DOHH2 (cell line): ENCODE results near the gene SLC35E3.
"Not testable (repeated sequence)": the region's sequence is repeated elsewhere in the genome, so short reads cannot be mapped to it uniquely, and the experiment has no call there.

ENCODE experiments used
- H3F3A ChIP-seq: fragments of 200-600 bp; sonication (generic), shearing (Covaris generic); 2 replicates; pipeline ENCODE4 v1.6.0; 2016; ENCODE audit warnings: antibody characterized with exemption, mild to moderate bottlenecking; ENCODE audit not compliant: control insufficient read depth, insufficient read depth
- H3K27ac ChIP-seq: fragments of 200-600 bp; sonication (generic); 2 replicates; pipeline ENCODE4 v1.5.1; 2014; ENCODE audit warnings: low read depth, mild to moderate bottlenecking, low read length, moderate library complexity
- H3K27me3 ChIP-seq: fragments of 200-600 bp; sonication (generic); 2 replicates; pipeline ENCODE4 v1.6.1; 2014; ENCODE audit warnings: mild to moderate bottlenecking, low read length, mixed read lengths; ENCODE audit not compliant: control insufficient read depth
- H3K36me3 ChIP-seq: fragments of 200-600 bp; sonication (generic); 2 replicates; pipeline ENCODE4 v1.6.1; 2014; ENCODE audit warnings: mild to moderate bottlenecking, low read length, moderate library complexity, mixed read lengths; ENCODE audit not compliant: control insufficient read depth
- H3K4me1 ChIP-seq: fragments of 200-600 bp; sonication (generic); 2 replicates; pipeline ENCODE4 v1.6.1; 2014; ENCODE audit warnings: mild to moderate bottlenecking, low read length, mixed read lengths; ENCODE audit not compliant: control insufficient read depth
- H3K4me2 ChIP-seq: fragments of 200-600 bp; sonication (generic); 2 replicates; pipeline ENCODE4 v1.6.0; 2014; ENCODE audit warnings: mild to moderate bottlenecking, low read length, moderate library complexity
- H3K4me3 ChIP-seq: fragments of 200-600 bp; sonication (generic); 2 replicates; pipeline ENCODE4 v1.5.1; 2014; ENCODE audit warnings: mild to moderate bottlenecking, low read length, mixed read lengths
- H3K79me2 ChIP-seq: fragments of 200-600 bp; sonication (generic); 2 replicates; pipeline ENCODE4 v1.6.1; 2014; ENCODE audit warnings: mild to moderate bottlenecking, low read length, mixed read lengths; ENCODE audit not compliant: control insufficient read depth
- H3K9me2 ChIP-seq: fragments of 200-600 bp; sonication (generic); replicated peaks from 2 replicates; pipeline ENCODE4 v1.6.1; 2014; ENCODE audit warnings: mild to moderate bottlenecking, low read length, mixed read lengths; ENCODE audit not compliant: control insufficient read depth
- H3K9me3 ChIP-seq: fragments of 200-600 bp; sonication (generic); 2 replicates; pipeline ENCODE4 v1.6.1; 2014; ENCODE audit warnings: antibody characterized with exemption, low read length, mixed read lengths; ENCODE audit not compliant: control insufficient read depth, insufficient read depth
- H4K20me1 ChIP-seq: fragments of 200-600 bp; sonication (generic); 2 replicates; pipeline ENCODE4 v1.6.0; 2014; ENCODE audit warnings: low read depth, mild to moderate bottlenecking, antibody characterized with exemption, low read length, moderate library complexity; ENCODE audit not compliant: control insufficient read depth, insufficient read depth
- EZH2phosphoT487 ChIP-seq: fragments of 200-600 bp; sonication (generic); IDR thresholded peaks from 2 replicates; pipeline ENCODE4 v1.6.1; 2017; ENCODE audit warnings: borderline replicate concordance, mild to moderate bottlenecking, antibody characterized with exemption, low read length, moderate library complexity, mixed read lengths
- TF ChIP-seq, protein P1 (sequence below): fragments of 200-600 bp; sonication (generic); IDR thresholded peaks from one replicate; pipeline ENCODE4 v1.5.1; 2014; ENCODE audit warnings: antibody characterized with exemption, mild to moderate bottlenecking, low read depth, low read length; ENCODE audit not compliant: poor library complexity, severe bottlenecking

Gene SLC35E3

DNA sequence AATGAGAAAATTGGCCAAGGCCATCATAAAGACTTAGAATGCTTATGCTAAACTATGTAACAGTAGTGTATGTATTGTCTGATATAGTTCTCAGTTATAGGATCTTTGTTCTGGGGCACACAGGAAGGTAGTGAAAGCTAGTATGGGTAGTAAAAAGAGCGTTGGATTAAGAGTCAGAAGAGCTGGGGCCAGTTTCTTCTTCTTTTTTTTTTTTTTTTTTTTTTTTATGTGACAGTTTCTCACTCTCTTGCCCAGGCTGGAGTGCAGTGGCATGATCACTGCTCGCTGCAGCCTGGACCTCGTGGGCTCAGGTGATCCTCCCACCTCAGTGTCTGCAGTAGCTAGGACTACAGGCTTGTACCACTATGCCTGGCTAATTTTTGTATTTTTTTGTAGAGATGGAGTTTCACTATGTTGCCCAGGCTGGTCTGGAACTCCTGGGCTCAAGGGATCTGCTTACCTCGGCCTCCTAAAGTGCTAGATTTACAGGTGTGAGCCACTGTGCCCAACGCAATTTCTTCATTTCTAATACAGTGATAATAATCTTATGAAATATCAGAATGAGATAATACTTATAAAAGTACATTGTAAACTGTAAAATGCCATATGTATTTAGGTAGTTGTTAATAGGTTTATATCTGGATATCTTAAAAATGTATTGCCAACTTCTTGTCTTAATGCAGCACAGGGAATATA lies 69.4 kb downstream of the SLC35E3 start:
- no peaks in the 10 kb centered on the region for H3K27me3 ChIP-seq
- peak overlapping the region; percentile 11; the same call in 1 of the 2 replicates for H3K4me2 ChIP-seq
- peaks cover 18% of the 10 kb centered on the region; the same call in 1 of the 2 replicates for H4K20me1 ChIP-seq
- peaks cover 91% of the 10 kb centered on the region for H3K36me3 ChIP-seq
- H3K4me3 ChIP-seq, result no peak overlapping the region
- H3K27ac ChIP-seq, result no peak overlapping the region
- H3K9me3 ChIP-seq, result no peaks in the 10 kb centered on the region
- H3F3A ChIP-seq, result peaks cover 20% of the 10 kb centered on the region
- peaks cover 45% of the 10 kb centered on the region for H3K4me1 ChIP-seq
- TF ChIP-seq EZH2phosphoT487, result no peak
- TF ChIP-seq, protein P1, sequence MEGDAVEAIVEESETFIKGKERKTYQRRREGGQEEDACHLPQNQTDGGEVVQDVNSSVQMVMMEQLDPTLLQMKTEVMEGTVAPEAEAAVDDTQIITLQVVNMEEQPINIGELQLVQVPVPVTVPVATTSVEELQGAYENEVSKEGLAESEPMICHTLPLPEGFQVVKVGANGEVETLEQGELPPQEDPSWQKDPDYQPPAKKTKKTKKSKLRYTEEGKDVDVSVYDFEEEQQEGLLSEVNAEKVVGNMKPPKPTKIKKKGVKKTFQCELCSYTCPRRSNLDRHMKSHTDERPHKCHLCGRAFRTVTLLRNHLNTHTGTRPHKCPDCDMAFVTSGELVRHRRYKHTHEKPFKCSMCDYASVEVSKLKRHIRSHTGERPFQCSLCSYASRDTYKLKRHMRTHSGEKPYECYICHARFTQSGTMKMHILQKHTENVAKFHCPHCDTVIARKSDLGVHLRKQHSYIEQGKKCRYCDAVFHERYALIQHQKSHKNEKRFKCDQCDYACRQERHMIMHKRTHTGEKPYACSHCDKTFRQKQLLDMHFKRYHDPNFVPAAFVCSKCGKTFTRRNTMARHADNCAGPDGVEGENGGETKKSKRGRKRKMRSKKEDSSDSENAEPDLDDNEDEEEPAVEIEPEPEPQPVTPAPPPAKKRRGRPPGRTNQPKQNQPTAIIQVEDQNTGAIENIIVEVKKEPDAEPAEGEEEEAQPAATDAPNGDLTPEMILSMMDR, result no peak
- peaks cover 94% of the 10 kb centered on the region for H3K79me2 ChIP-seq
- no peaks in the 10 kb centered on the region for H3K9me2 ChIP-seq

DNA sequence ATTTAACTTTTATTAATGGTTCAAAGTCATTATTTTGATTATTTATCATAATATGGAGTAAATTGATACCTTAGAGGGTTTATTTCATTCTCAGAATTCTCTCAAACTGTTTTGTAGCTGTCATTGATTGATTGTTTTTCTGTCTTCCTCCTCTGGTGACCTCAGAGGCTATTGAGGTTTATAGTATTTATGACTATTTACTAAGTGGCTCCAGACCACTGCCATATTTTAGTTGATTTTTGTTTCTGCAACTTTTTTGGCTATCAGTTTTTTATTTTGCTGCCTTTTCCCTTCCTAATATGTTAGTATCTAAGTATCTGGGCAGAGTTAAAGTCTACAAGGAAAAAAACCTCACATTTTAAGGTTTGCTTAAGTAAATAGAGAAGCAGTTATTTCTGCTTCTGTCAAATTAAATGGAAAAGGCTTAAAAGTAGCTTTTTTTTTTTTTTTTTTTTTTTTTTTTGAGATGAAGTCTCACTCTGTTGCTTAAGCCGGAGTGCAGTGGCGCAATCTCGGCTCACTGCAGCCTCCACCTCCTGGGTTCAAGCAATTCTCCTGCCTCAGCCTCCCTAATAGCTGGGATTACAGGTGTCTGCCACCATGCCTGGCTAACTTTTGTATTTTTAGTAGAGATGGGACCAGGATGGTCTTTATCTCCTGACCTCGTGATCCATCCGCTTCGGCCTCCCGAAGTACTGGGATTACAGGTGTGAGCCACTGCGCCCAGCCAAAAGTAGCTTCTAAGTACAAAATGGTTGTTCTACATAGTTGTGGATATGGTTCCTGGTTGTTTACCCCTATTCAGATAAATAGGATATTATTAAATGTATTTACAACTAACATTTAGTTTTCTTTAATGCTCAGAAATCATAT lies 70.2 kb downstream of the SLC35E3 start:
- no peak overlapping the region for H3K4me3 ChIP-seq
- H3K9me2 ChIP-seq, result no peaks in the 10 kb centered on the region
- peaks cover 91% of the 10 kb centered on the region for H3K36me3 ChIP-seq
- no peak overlapping the region for H3K4me2 ChIP-seq
- H3K9me3 ChIP-seq, result no peaks in the 10 kb centered on the region
- H4K20me1 ChIP-seq, result peaks cover 22% of the 10 kb centered on the region; the same call in 1 of the 2 replicates
- H3K27ac ChIP-seq, result no peak overlapping the region
- H3K4me1 ChIP-seq, result peaks cover 45% of the 10 kb centered on the region
- TF ChIP-seq, protein P1, result no peak
- TF ChIP-seq EZH2phosphoT487, result no peak
- peaks cover 94% of the 10 kb centered on the region for H3K79me2 ChIP-seq
- H3F3A ChIP-seq, result peaks cover 25% of the 10 kb centered on the region
- no peaks in the 10 kb centered on the region for H3K27me3 ChIP-seq

DNA sequence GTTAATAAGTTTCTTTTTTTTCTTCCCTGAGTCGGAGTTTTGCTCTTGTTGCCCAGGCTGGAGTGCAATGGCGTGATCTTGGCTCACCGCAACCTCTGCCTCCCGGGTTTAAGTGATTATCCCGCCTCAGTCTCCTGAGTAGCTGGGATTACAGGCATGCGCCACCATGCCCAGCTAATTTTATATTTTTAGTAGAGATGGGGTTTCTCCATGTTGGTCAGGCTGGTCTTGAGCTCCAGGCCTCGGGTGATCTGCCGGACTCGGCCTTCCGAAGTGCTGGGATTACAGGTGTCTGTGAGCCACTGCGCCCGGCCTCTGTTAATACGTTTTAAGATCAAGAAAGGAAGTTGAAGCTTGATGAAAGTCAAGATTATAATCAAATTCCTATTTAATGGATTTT lies 73.5 kb downstream of the SLC35E3 start:
- H3F3A ChIP-seq, result peaks cover 48% of the 10 kb centered on the region
- H3K4me3 ChIP-seq, H3K9me3 ChIP-seq, H3K27me3 ChIP-seq, H3K9me2 ChIP-seq, H3K27ac ChIP-seq: not testable (repeated sequence)
- peaks cover 92% of the 10 kb centered on the region for H3K79me2 ChIP-seq
- 0 out of 2 replicates have a peak overlapping the region, but pooled peaks have one; percentile 16 for H3K4me2 ChIP-seq
- H3K4me1 ChIP-seq, result peaks cover 24% of the 10 kb centered on the region
- H3K36me3 ChIP-seq, result peaks cover 94% of the 10 kb centered on the region
- H4K20me1 ChIP-seq, result 0 out of 2 replicates have a peak, but pooled peaks cover 23% of the 10 kb centered on the region
